Adipose tissue (tissue), 3 donors: ENCODE results near the gene GRK5. TPM values are rescaled to one million over a fixed set of nuclear protein-coding genes. Genes with fewer than 3 reads are reported as not detected.

ENCODE experiments used
- H3K27ac ChIP-seq: one replicate; pipeline ENCODE4 v1.5.1; 2013; ENCODE audit warnings: low read depth, low read length
- WGBS, 3 donors: extraction: QIAGEN DNeasy Blood & Tissue Kit; methylation state at CpG; one replicate each; pipeline ENCODE4 v1.1.7; 2013; 5-methylcytosine and 5-hydroxymethylcytosine counted together
- polyA plus RNA-seq, 3 donors: library from polyadenylated mRNA; stranded (reverse); fragments of 200-250 nt; gene quantifications; one replicate each; pipeline ENCODE4 v1.2.3, GENCODE V29; 2013
- donor health status: healthy with polysubstance abuse.
- donor health status: Bipolar disorder and iron deficiency.
- donor health status: healthy.

The GRK5 gene
- polyA plus RNA-seq, 3 donors, result 3.2 to 38.5 (median 20.8) TPM

GRCh38 chr10:119444866-119445265 lies 237.5 kb downstream of the GRK5 start:
- WGBS, 3 donors, result 79 to 86% (median 80%) methylated on average over 10 of the region's 10 CpGs
- no peak overlapping the region for H3K27ac ChIP-seq

GRCh38 chr10:119445311-119445934 lies 238.1 kb downstream of the GRK5 start:
- 26 to 37% (median 29%) methylated on average over 10 of the region's 10 CpGs for WGBS, 3 donors
- no peak overlapping the region for H3K27ac ChIP-seq

- H3K27ac ChIP-seq, result no peak overlapping the region
- 78 to 89% (median 82%) methylated on average over 5 of the region's 5 CpGs for WGBS, 3 donors
These were observed 238.6 kb downstream of the GRK5 start for GRCh38 chr10:119445935-119446317.

GRCh38 chr10:119446441-119447277 lies 239.3 kb downstream of the GRK5 start:
- 89 to 95% (median 95%) methylated on average over 20 to 21 of the region's 21 CpGs for WGBS, 3 donors
- no peak overlapping the region for H3K27ac ChIP-seq

- WGBS, 3 donors, result 86 to 90% (median 89%) methylated on average over 7 of the region's 7 CpGs
- no peak overlapping the region for H3K27ac ChIP-seq
These were observed 240.1 kb downstream of the GRK5 start for GRCh38 chr10:119447421-119447820.

- no peak overlapping the region for H3K27ac ChIP-seq
- WGBS, 3 donors, result 86 to 94% (median 89%) methylated on average over 18 of the region's 18 CpGs
These were observed 240.6 kb downstream of the GRK5 start for GRCh38 chr10:119447823-119448546.

GRCh38 chr10:119448628-119449584 lies 241.5 kb downstream of the GRK5 start:
- no peak overlapping the region for H3K27ac ChIP-seq
- WGBS, 3 donors, result 85 to 90% (median 90%) methylated on average over 26 of the region's 26 CpGs

- no peak overlapping the region for H3K27ac ChIP-seq
- WGBS, 3 donors, result 64 to 85% (median 71%) methylated on average over 16 of the region's 16 CpGs
These were observed 242.5 kb downstream of the GRK5 start for GRCh38 chr10:119449760-119450461.

GRCh38 chr10:119450606-119451299 lies 243.4 kb downstream of the GRK5 start:
- H3K27ac ChIP-seq, result no peak overlapping the region
- 71 to 84% (median 79%) methylated on average over 15 to 16 of the region's 16 CpGs for WGBS, 3 donors

- 89 to 97% (median 93%) methylated on average over 16 of the region's 16 CpGs for WGBS, 3 donors
- H3K27ac ChIP-seq, result no peak overlapping the region
These were observed 244.0 kb downstream of the GRK5 start for GRCh38 chr10:119451300-119451896.

- WGBS, 3 donors, result 92 to 96% (median 94%) methylated on average over 13 to 14 of the region's 14 CpGs
These were observed 245.0 kb downstream of the GRK5 start for GRCh38 chr10:119452396-119452795.

GRCh38 chr10:119453313-119453712 lies 245.9 kb downstream of the GRK5 start:
- no peak overlapping the region for H3K27ac ChIP-seq
- WGBS, 3 donors, result 87 to 94% (median 88%) methylated on average over 11 of the region's 11 CpGs

More at GRCh38 chr10:119452396-119452795, 245.0 kb downstream of the GRK5 start:
- H3K27ac ChIP-seq, result no peak overlapping the region

GRCh38 chr10:119454316-119454715 lies 246.9 kb downstream of the GRK5 start:
- 84 to 93% (median 87%) methylated on average over 13 of the region's 13 CpGs for WGBS, 3 donors
- H3K27ac ChIP-seq, result no peak overlapping the region

- no peak overlapping the region for H3K27ac ChIP-seq
- 90 to 96% (median 94%) methylated on average over 18 of the region's 18 CpGs for WGBS, 3 donors
These were observed 247.6 kb downstream of the GRK5 start for GRCh38 chr10:119454990-119455389.

GRCh38 chr10:119455609-119456434 lies 248.5 kb downstream of the GRK5 start:
- no peak overlapping the region for H3K27ac ChIP-seq
- WGBS, 3 donors, result 88 to 91% (median 89%) methylated on average over 23 of the region's 23 CpGs

GRCh38 chr10:119456435-119456810 lies 249.1 kb downstream of the GRK5 start:
- 83 to 90% (median 84%) methylated on average over 7 of the region's 7 CpGs for WGBS, 3 donors

More at GRCh38 chr10:119456435-119456810, 249.1 kb downstream of the GRK5 start:
- H3K27ac ChIP-seq, result no peak overlapping the region
